Panc1 (cell line): Measurements from ENCODE around the gene COL27A1. TPM values are rescaled to one million over a fixed set of nuclear protein-coding genes. Genes with fewer than 3 reads are reported as not detected.

Experiments
- ATAC-seq: fragments of 200-7000 bp; cut with Tn5 transposase; 2 replicates; pipeline ENCODE4 v1.9.1; 2020; ENCODE audit warnings: mild to moderate bottlenecking, moderate library complexity
- BruUV-seq: library from RNA; stranded (reverse); fragments of 400-500 nt; replicated peaks from 2 replicates; lab custom pipeline; 2021; lab: Mats Ljungman, UMichigan
- CTCF ChIA-PET: fragments of 300-600 bp; sonication (Branson Sonifier 250); formaldehyde crosslinking; loops from one replicate; lab custom pipeline; 2022; ENCODE audit warnings: antibody characterized with exemption; lab: Charles Lee
- POLR2A ChIA-PET: fragments of 300-600 bp; sonication (Branson Sonifier 250); formaldehyde crosslinking; loops from one replicate; lab custom pipeline; 2022; ENCODE audit warnings: antibody characterized with exemption; lab: Charles Lee
- DNase-seq: peaks from one replicate; pipeline ENCODE4 v3.0.0-alpha.2; 2010; ENCODE audit warnings: low read depth, low spot score
- H3K27ac ChIP-seq: 2 replicates; pipeline ENCODE4 v1.5.1; 2011; ENCODE audit warnings: mild to moderate bottlenecking, low read length, inconsistent platforms
- H3K27me3 ChIP-seq: fragments of 200-500 bp; sonication (Bioruptor generic); 2 replicates; pipeline ENCODE4 v1.6.0; 2014; ENCODE audit warnings: low read length, inconsistent platforms; ENCODE audit not compliant: control insufficient read depth, insufficient read depth
- H3K36me3 ChIP-seq: fragments of 200-500 bp; sonication (Bioruptor generic); 2 replicates; pipeline ENCODE4 v1.5.1; 2014; ENCODE audit warnings: inconsistent platforms, mild to moderate bottlenecking, low read length, moderate library complexity; ENCODE audit not compliant: control insufficient read depth, insufficient read depth
- H3K4me1 ChIP-seq: 2 replicates; pipeline ENCODE4 v1.5.1; 2011; ENCODE audit warnings: inconsistent platforms, mild to moderate bottlenecking, low read length, moderate library complexity; ENCODE audit not compliant: control insufficient read depth, insufficient read depth
- H3K4me3 ChIP-seq, 2 experiments: 2 replicates each; pipeline ENCODE4 v1.5.1; 2011 to 2012; ENCODE audit warnings: low read depth in 2 of 2, low read length in 2 of 2, mild to moderate bottlenecking in 2 of 2, inconsistent platforms in 1 of 2, moderate library complexity in 1 of 2
- H3K9me3 ChIP-seq: fragments of 200-500 bp; sonication (Bioruptor generic); 2 replicates; pipeline ENCODE4 v1.5.1; 2014; ENCODE audit warnings: low read depth, mild to moderate bottlenecking, inconsistent platforms, low read length, moderate library complexity; ENCODE audit not compliant: control insufficient read depth, insufficient read depth
- CTCF ChIP-seq: fragments of 450-650 bp; IDR thresholded peaks from 2 replicates; pipeline ENCODE4 v1.5.1; 2017; ENCODE audit warnings: mild to moderate bottlenecking
- POLR2AphosphoS5 ChIP-seq: IDR thresholded peaks from 2 replicates; pipeline ENCODE4 v1.6.1; 2012; ENCODE audit warnings: mild to moderate bottlenecking, low read depth, low read length, moderate library complexity
- SIN3A ChIP-seq: IDR thresholded peaks from 2 replicates; pipeline ENCODE4 v1.6.1; 2012; ENCODE audit warnings: low read depth, mild to moderate bottlenecking, low read length, moderate library complexity, borderline replicate concordance; ENCODE audit not compliant: insufficient read depth
- TCF7L2 ChIP-seq: IDR thresholded peaks from 2 replicates; pipeline ENCODE4 v1.6.1; 2011; ENCODE audit warnings: mild to moderate bottlenecking, low read depth, low read length, inconsistent platforms
- in situ Hi-C: cut with HindIII; loops from 2 replicates; pipeline ENCODE4 v1.10.0; 2016; ENCODE audit warnings: low sequenced_read_pairs, low pct_unique_long_range_greater_than_20kb
- intact Hi-C: fragments of 100-400 bp; cut with micrococcal nuclease; formaldehyde crosslinking; loops from one replicate; pipeline ENCODE4 v1.10.0; 2022; ENCODE audit not compliant: unreplicated experiment
- total RNA-seq: library from RNA; stranded (reverse); gene quantifications from one replicate; pipeline ENCODE4 v1.2.1, GENCODE V29; 2021; ENCODE audit not compliant: unreplicated experiment
- TF ChIP-seq, protein P1 (sequence below), 2 experiments: IDR thresholded peaks; 2 replicates each; pipeline ENCODE4 v1.6.1; 2011 to 2012; ENCODE audit warnings: low read depth in 2 of 2, control low read depth in 1 of 2, low read length in 1 of 2, mild to moderate bottlenecking in 1 of 2, moderate library complexity in 1 of 2; ENCODE audit not compliant: insufficient read depth in 1 of 2

Gene COL27A1
- total RNA-seq, 1 experiment from 2014 or later = 5.1 TPM

DNA sequence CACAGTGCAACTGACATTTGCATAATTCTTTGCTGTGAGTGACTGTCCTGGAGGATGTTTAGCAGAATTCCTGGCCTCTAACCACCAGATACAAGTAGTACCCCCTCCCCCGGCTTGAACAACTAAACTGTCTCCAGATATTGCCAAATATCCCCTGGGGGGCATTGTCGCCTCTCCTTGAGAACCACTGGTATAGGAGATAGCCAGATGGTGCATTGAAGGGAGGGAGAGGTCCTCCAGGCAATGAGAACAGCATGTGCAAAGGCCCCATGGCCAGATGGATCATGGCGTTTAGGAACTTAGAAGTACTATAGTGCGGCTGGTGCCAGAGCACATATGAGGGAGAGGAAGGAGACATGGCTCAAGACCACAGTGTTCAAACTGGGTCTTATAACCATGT, 148.6 kb downstream of the COL27A1 start:
- Histone ChIP-seq H3K27ac (no peak overlapping the region), H3K36me3 (no peaks in the 10 kb centered on the region), H3K27me3 (no peaks in the 10 kb centered on the region), H3K4me3 (no peak overlapping the region), H3K9me3 (no peaks in the 10 kb centered on the region), H3K4me1 (no peaks in the 10 kb centered on the region)
- intact Hi-C loops = loop anchor here (5.0 kb wide), 1 partner anchor 222 kb away; no protein-coding TSS in a partner anchor
- POLR2A ChIA-PET = no interaction called here
- BruUV-seq = no TSS peak
- ATAC-seq (no peak), DNase-seq (no peak)
- CTCF ChIA-PET = no interaction called here
- TF ChIP-seq CTCF = no peak
- TF ChIP-seq TCF7L2 = no peak
- TF ChIP-seq POLR2AphosphoS5 = no peak
- TF ChIP-seq, protein P1, sequence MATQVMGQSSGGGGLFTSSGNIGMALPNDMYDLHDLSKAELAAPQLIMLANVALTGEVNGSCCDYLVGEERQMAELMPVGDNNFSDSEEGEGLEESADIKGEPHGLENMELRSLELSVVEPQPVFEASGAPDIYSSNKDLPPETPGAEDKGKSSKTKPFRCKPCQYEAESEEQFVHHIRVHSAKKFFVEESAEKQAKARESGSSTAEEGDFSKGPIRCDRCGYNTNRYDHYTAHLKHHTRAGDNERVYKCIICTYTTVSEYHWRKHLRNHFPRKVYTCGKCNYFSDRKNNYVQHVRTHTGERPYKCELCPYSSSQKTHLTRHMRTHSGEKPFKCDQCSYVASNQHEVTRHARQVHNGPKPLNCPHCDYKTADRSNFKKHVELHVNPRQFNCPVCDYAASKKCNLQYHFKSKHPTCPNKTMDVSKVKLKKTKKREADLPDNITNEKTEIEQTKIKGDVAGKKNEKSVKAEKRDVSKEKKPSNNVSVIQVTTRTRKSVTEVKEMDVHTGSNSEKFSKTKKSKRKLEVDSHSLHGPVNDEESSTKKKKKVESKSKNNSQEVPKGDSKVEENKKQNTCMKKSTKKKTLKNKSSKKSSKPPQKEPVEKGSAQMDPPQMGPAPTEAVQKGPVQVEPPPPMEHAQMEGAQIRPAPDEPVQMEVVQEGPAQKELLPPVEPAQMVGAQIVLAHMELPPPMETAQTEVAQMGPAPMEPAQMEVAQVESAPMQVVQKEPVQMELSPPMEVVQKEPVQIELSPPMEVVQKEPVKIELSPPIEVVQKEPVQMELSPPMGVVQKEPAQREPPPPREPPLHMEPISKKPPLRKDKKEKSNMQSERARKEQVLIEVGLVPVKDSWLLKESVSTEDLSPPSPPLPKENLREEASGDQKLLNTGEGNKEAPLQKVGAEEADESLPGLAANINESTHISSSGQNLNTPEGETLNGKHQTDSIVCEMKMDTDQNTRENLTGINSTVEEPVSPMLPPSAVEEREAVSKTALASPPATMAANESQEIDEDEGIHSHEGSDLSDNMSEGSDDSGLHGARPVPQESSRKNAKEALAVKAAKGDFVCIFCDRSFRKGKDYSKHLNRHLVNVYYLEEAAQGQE (IDR thresholded peaks at IDR 0.05; ENCODE audit: insufficient read depth in 1 of 2, low read depth in 2 of 2, low read length in 1 of 2) = no peak
- TF ChIP-seq SIN3A = no peak
- in situ Hi-C loops = no loop called here

DNA sequence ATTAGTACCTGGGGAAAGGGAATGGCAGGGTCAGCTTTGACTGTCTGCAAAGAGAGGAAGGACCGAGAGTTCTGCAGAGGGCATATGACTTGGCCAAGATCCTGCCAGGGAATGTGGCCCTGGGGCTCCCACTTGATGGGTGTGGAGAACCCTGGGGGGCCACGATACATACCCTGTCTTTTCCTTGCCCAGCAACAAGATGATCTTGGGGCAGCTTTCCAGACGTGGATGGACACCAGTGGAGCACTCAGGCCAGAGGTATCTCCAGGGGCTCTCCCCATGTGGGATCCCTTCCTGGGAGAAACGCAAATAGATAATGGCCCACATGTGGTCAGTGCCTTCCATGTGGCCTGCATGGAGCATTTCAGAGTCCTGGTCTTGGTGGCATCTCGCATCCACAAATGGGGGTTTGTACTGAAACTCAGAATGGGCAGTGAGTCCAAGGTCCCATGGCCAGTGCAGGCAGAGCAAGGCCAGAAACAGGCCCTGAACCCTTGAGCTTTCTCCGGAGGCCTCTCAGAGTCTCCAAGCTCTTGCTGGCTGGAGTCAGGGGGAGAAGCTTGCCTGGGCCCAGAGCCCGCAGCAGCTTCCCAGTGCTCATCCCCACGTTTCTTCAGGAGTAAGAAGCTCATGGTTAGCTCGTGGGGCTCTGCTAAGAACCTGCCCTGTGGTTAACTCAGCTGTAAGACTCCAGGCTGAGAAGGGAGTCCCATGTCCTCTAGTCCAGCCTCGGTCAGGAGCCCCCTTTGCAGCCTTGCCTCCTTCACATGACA, 149.3 kb downstream of the COL27A1 start:
- ATAC-seq (no peak), DNase-seq (no peak)
- no peaks in the 10 kb centered on the region for H3K27me3 ChIP-seq
- no peak overlapping the region for H3K4me3 ChIP-seq
- no peak overlapping the region for H3K27ac ChIP-seq
- no peaks in the 10 kb centered on the region for H3K9me3 ChIP-seq
- no TSS peak for BruUV-seq
- ChIA-PET CTCF (no interaction called here), POLR2A (no interaction called here)
- in situ Hi-C loops (no loop called here), intact Hi-C loops (loop anchor here (5.0 kb wide), 1 partner anchor 222 kb away; no protein-coding TSS in a partner anchor)
- TF ChIP-seq POLR2AphosphoS5 (no peak), TCF7L2 (no peak), SIN3A (no peak), CTCF (no peak)
- TF ChIP-seq, protein P1 (IDR thresholded peaks at IDR 0.05; ENCODE audit: insufficient read depth in 1 of 2, low read depth in 2 of 2, low read length in 1 of 2) = no peak
- H3K4me1 ChIP-seq = no peaks in the 10 kb centered on the region
- H3K36me3 ChIP-seq = no peaks in the 10 kb centered on the region
